K562 (cell line): Measurements from ENCODE around the gene DR1. TPM values are rescaled to one million over a fixed set of nuclear protein-coding genes. Genes with fewer than 3 reads are reported as not detected.

ENCODE experiments used
- ATAC-seq: fragments of 200-7000 bp; cut with Tn5 transposase; 3 replicates; pipeline ENCODE4 v1.9.1; 2020; ENCODE audit warnings: moderate library complexity
- BruUV-seq: library from RNA; stranded (reverse); fragments of 400-500 nt; replicated peaks from 2 replicates; lab custom pipeline; 2021; lab: Mats Ljungman, UMichigan
- CTCF ChIA-PET: fragments of 300-600 bp; formaldehyde crosslinking; extraction: SDS; loops from one replicate; lab custom pipeline; 2021; ENCODE audit warnings: low intra/inter-chr PET ratio; lab: Yijun Ruan, JAX
- POLR2A ChIA-PET: fragments of 300-600, 350-650 bp; sonication (Branson Sonifier 250); formaldehyde crosslinking; extraction: SDS; loops from one replicate; lab custom pipeline; 2021; ENCODE audit warnings: antibody characterized with exemption, inconsistent platforms; lab: Yijun Ruan, JAX
- DNase-seq, 4 experiments: peaks; one replicate each; pipeline versions ENCODE4 v3.0.0 to v3.0.0-alpha.2; 2011 to 2018; ENCODE audit warnings: low spot score in 3 of 4, mixed read lengths in 3 of 4; ENCODE audit errors: extremely low read depth in 1 of 4
- FAIRE-seq: peaks from 2 replicates; lab custom pipeline; 2011; peaks lifted over from hg19 to GRCh38; lab: Jason Lieb, UNC
- H2AFZ ChIP-seq: 2 replicates; pipeline ENCODE4 v1.6.0; 2011; ENCODE audit warnings: low read depth, low read length, control low read depth, inconsistent platforms
- H3K27ac ChIP-seq: fragments of 200-600 bp; 3 replicates; pipeline ENCODE4 v1.8.0; 2011; ENCODE audit warnings: low read depth, mild to moderate bottlenecking, control low read depth, inconsistent platforms, low read length, moderate library complexity, mixed read lengths; ENCODE audit errors: extremely low read depth
- H3K27me3 ChIP-seq, 2 experiments: fragments of 300-600 bp in 1 of 2; 2 replicates in 1 of 2; 3 replicates in 1 of 2; pipeline versions ENCODE4 v1.6.0 to v1.8.0; 2011; ENCODE audit warnings: inconsistent platforms in 2 of 2, low read length in 2 of 2, mild to moderate bottlenecking in 1 of 2, mixed read lengths in 1 of 2, moderate library complexity in 1 of 2; ENCODE audit not compliant: control insufficient read depth in 2 of 2, insufficient read depth in 2 of 2
- H3K36me3 ChIP-seq: fragments of 300-600 bp; 3 replicates; pipeline ENCODE4 v1.8.0; 2011; ENCODE audit warnings: mild to moderate bottlenecking, low read length, inconsistent platforms; ENCODE audit not compliant: control insufficient read depth, insufficient read depth
- H3K4me1 ChIP-seq, 2 experiments: fragments of 200-600 bp in 1 of 2; replicated peaks in 1 of 2; 2 replicates in 1 of 2; 3 replicates in 1 of 2; pipeline versions ENCODE4 v1.5.1 to v1.8.0; 2011; ENCODE audit warnings: inconsistent platforms in 2 of 2, low read length in 2 of 2, mild to moderate bottlenecking in 1 of 2, mixed read lengths in 1 of 2, moderate library complexity in 1 of 2; ENCODE audit not compliant: control insufficient read depth in 2 of 2, insufficient read depth in 2 of 2
- H3K4me2 ChIP-seq: 2 replicates; pipeline ENCODE4 v1.6.1; 2011; ENCODE audit warnings: low read length, control low read depth, inconsistent platforms, mixed read lengths; ENCODE audit not compliant: insufficient read depth
- H3K4me3 ChIP-seq: fragments of 200-600 bp; sonication (generic), shearing (Covaris generic); 2 replicates; pipeline ENCODE4 v1.5.1; 2016; ENCODE audit warnings: control low read depth, inconsistent platforms
- H3K79me2 ChIP-seq: fragments of 200-600 bp; 3 replicates; pipeline ENCODE4 v1.8.0; 2011; ENCODE audit warnings: low read length, inconsistent platforms; ENCODE audit not compliant: control insufficient read depth, insufficient read depth
- H3K9ac ChIP-seq, 2 experiments: 2 replicates each; pipeline versions ENCODE4 v1.6.0 to v1.6.1; 2011; ENCODE audit warnings: low read depth in 2 of 2, low read length in 2 of 2, control low read depth in 1 of 2, inconsistent platforms in 1 of 2, mild to moderate bottlenecking in 1 of 2, mixed read lengths in 1 of 2; ENCODE audit not compliant: insufficient read depth in 1 of 2
- H3K9me1 ChIP-seq: one replicate; pipeline ENCODE4 v1.6.0; 2011; ENCODE audit warnings: inconsistent platforms, mild to moderate bottlenecking, low read length, moderate library complexity; ENCODE audit not compliant: control insufficient read depth, insufficient read depth
- H3K9me3 ChIP-seq: replicated peaks from 2 replicates; pipeline ENCODE4 v1.5.1; 2011; ENCODE audit warnings: low read depth, low read length, inconsistent platforms; ENCODE audit not compliant: control insufficient read depth, insufficient read depth
- H4K20me1 ChIP-seq: replicated peaks from 2 replicates; pipeline ENCODE4 v1.6.1; 2011; ENCODE audit warnings: low read length, inconsistent platforms, mixed read lengths; ENCODE audit not compliant: control insufficient read depth, insufficient read depth
- CEBPG ChIP-seq, 3 experiments: fragments of 200-800 bp in 1 of 3; sonication (Bioruptor generic) in 1 of 3; sonication (generic) in 1 of 3; formaldehyde crosslinking in 1 of 3; IDR thresholded peaks in 2 of 3; conservative IDR thresholded peaks in 1 of 3; 2 replicates each; pipeline versions ENCODE4 v1.6.1 to v1.8.0; 2016 to 2022; ENCODE audit warnings: missing compliant biosample characterization in 2 of 3, missing genetic modification characterization in 2 of 3, mild to moderate bottlenecking in 1 of 3, missing genetic modification reagents in 1 of 3
- HNRNPL ChIP-seq: fragments of 200-400 bp; formaldehyde crosslinking; IDR thresholded peaks from 2 replicates; pipeline ENCODE4 v1.6.1; 2017; ENCODE audit warnings: low read depth, mild to moderate bottlenecking, low read length
- WGBS: fragments of 100-300 bp; shearing (Covaris generic); methylation state at CpG from one replicate; pipeline ENCODE4 v1.1.6; 2016; ENCODE audit warnings: low coverage, mixed read lengths; ENCODE audit not compliant: insufficient coverage; ENCODE audit errors: missing lambda C conversion rate; 5-methylcytosine and 5-hydroxymethylcytosine counted together
- in situ Hi-C: fragments of 300-500 bp; cut with MboI; formaldehyde crosslinking; loops from 4 replicates; pipeline ENCODE4 v1.15.0; 2018; ENCODE audit warnings: inconsistent platforms, mixed read lengths
- intact Hi-C: fragments of 100-400 bp; cut with micrococcal nuclease; formaldehyde crosslinking; loops from 2 replicates; pipeline ENCODE4 v1.14.2; 2022
- polyA plus RNA-seq, 8 experiments: library from polyadenylated mRNA; depleted of rRNA in 4 of 8; stranded (reverse) in 5 of 8; unstranded in 3 of 8; fragments of >200 nt; fragmentation: Nextera tagmentation in 2 of 8; fragmentation: Illumina TruSeq in 1 of 8; extraction: Ambion mirVana in 2 of 8; extraction: Trizol in 1 of 8; gene quantifications; 2 replicates each; pipeline versions ENCODE4 v1.2.1 to v1.2.3, GENCODE V29; 2011 to 2014; ENCODE audit warnings: inconsistent platforms in 1 of 8, missing spikeins in 1 of 8
- total RNA-seq, 7 experiments: library from RNA; depleted of rRNA in 6 of 7; stranded (reverse); fragments of >200 nt in 6 of 7; fragmentation: Illumina TruSeq in 2 of 7; extraction: Trizol in 2 of 7; gene quantifications; 2 replicates each; pipeline versions ENCODE4 v1.2.1 to v1.2.3, GENCODE V29; 2011 to 2021; ENCODE audit warnings: low replicate concordance in 1 of 7

The DR1 gene
- total and polyA plus RNA-seq, 9 of the 15 experiments (the other 6 are each of a cell fraction or from before 2014, with no cell fraction given), result 8.1 to 78.8 (median 46.3) TPM

DNA sequence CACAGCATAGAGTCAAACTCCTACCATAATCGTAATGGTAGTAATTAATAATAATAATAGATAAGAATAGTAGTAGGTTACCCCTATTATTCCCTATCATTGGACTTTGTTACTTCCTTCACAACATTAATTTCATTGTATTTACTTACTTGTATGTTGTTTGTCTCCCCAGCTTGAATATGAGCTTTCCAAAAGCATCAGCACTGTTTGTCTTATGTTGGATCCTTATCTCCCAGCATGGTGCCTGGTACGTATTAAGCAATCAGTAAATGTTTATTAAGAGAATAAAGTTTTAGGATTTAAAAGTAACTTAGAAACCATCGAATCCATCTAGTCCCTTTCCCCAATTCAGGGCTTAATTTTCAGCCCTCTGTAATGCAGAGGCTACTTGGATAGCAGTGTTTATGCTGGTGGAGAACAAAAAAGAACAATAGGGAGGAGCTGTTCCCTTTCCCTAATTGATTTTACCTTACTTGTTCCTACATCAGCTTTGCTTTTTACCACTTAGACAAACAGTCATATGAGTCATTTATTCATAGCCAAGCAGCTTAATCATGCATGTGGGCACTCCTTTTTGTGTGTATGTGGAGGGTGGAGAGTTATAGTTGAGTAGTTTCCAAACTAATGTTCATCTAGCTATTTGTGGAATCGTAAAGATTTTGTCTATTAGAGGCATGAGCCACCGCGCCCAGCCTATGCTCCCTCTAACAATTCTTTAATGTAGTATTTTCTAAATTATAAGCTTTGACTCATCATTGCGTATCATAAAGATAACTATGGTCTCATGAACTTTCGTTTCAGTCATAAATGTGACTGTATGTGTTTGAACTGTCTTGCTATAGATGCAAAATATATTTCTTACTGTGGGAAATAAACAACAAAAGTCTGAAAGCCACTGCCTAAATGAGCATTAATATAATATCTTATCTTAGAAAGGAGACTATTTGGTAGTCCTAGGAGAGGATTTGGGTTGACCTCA lies 20.9 kb upstream of the DR1 start:
- CTCF ChIA-PET, result no interaction called here
- DNase-seq, result no peak
- in situ Hi-C loops, result no loop called here

More for the DNA sequence above, 20.9 kb upstream of the DR1 start:
- Histone ChIP-seq H3K9ac (no peak overlapping the region), H3K36me3 (no peaks in the 10 kb centered on the region), H3K4me1 (0 out of 5 replicates have a peak, but pooled peaks cover 0 to 5% of the 10 kb centered on the region in 2 experiments), H3K27ac (no peak overlapping the region), H3K9me3 (no peaks in the 10 kb centered on the region), H3K4me2 (no peak overlapping the region), H2AFZ (no peak overlapping the region), H3K4me3 (no peak overlapping the region), H3K27me3 (no peaks in the 10 kb centered on the region), H4K20me1 (no peaks in the 10 kb centered on the region), H3K9me1 (no peaks in the 10 kb centered on the region), H3K79me2 (no peaks in the 10 kb centered on the region)
- FAIRE-seq, result no peak
- POLR2A ChIA-PET, result interaction anchor here (0.6 to 1.5 kb wide), 4 partner anchors 11 to 520 kb away, joined by 3 to 5 read pairs (median 3); partner anchors contain the start of gene DR1
- BruUV-seq, result no TSS peak
- TF ChIP-seq HNRNPL, result no peak
- no peak for TF ChIP-seq CEBPG (CRISPR knock-in tag; IDR thresholded peaks at IDR 0.05)
- TF ChIP-seq CEBPG (tag; conservative IDR thresholded peaks at IDR 0.05 in 1 of 2, IDR thresholded peaks at IDR 0.05 in 1 of 2), result 0 out of 4 replicates have a peak, but pooled peaks have one; percentile 8 to 23
- 52% methylated on average over 8 of the region's 8 CpGs for WGBS
- no peak for ATAC-seq
- intact Hi-C loops, result no loop called here
